ENCODE data around the gene QTRT2. TPM values are rescaled to one million over a fixed set of nuclear protein-coding genes. Genes with fewer than 3 reads are reported as not detected.

The QTRT2 gene
- total and polyA plus RNA-seq, 4 donors = 4.3 to 11.3 (median 5.9) TPM

- Histone ChIP-seq H3K27ac (ENCODE audit: low read depth in 1 of 2, low read length in 2 of 2) (no peak overlapping the region), H3K4me1 (ENCODE audit: control insufficient read depth in 4 of 4, insufficient read depth in 4 of 4, low read length in 3 of 4) (no peaks in the 10 kb centered on the region), H3K27me3 (ENCODE audit: control insufficient read depth in 4 of 4, insufficient read depth in 4 of 4, low read length in 3 of 4) (no peaks in the 10 kb centered on the region), H3K9me3 (ENCODE audit: control insufficient read depth in 4 of 4, low read length in 3 of 4) (no peaks in the 10 kb centered on the region), H3K9ac (ENCODE audit: low read depth in 1 of 2, low read length in 2 of 2) (no peak overlapping the region), H3K36me3 (ENCODE audit: control insufficient read depth in 4 of 4, insufficient read depth in 3 of 4, low read depth in 1 of 4, low read length in 3 of 4) (no peaks in the 10 kb centered on the region), H3K4me3 (ENCODE audit: low read depth in 1 of 3, low read length in 3 of 3) (no peak overlapping the region)
- DNase-seq (ENCODE audit: low spot score) = no peak
- 85% methylated on average over 2 of the region's 2 CpGs for WGBS
- no peak for TF ChIP-seq TAF1 (conservative IDR thresholded peaks at IDR 0.05)
- no peak for TF ChIP-seq NR2F2 (IDR thresholded peaks at IDR 0.05)
Measured at GRCh38 chr3:114026331-114026730, 30.2 kb upstream of the QTRT2 start.

GRCh38 chr3:114033721-114034120 lies 22.8 kb upstream of the QTRT2 start:
- Histone ChIP-seq H3K9ac (ENCODE audit: low read depth in 1 of 2, low read length in 2 of 2) (no peak overlapping the region), H3K36me3 (ENCODE audit: control insufficient read depth in 4 of 4, insufficient read depth in 3 of 4, low read depth in 1 of 4, low read length in 3 of 4) (peaks cover 0 to 5% (median 3%) of the 10 kb centered on the region in 4 donors), H3K27ac (ENCODE audit: low read depth in 1 of 2, low read length in 2 of 2) (no peak overlapping the region), H3K9me3 (ENCODE audit: control insufficient read depth in 4 of 4, low read length in 3 of 4) (no peaks in the 10 kb centered on the region), H3K4me3 (ENCODE audit: low read depth in 1 of 3, low read length in 3 of 3) (no peak overlapping the region), H3K27me3 (ENCODE audit: control insufficient read depth in 4 of 4, insufficient read depth in 4 of 4, low read length in 3 of 4) (no peaks in the 10 kb centered on the region), H3K4me1 (ENCODE audit: control insufficient read depth in 4 of 4, insufficient read depth in 4 of 4, low read length in 3 of 4) (no peaks in the 10 kb centered on the region)
- no peak for TF ChIP-seq RAD21 (IDR thresholded peaks at IDR 0.05)
- no peak for TF ChIP-seq YY1 (IDR thresholded peaks at IDR 0.05)
- no peak for TF ChIP-seq SP1 (IDR thresholded peaks at IDR 0.05)
- TF ChIP-seq MAX (IDR thresholded peaks at IDR 0.05) = no peak
- TF ChIP-seq GABPA (IDR thresholded peaks at IDR 0.05 in 1 of 2, conservative IDR thresholded peaks at IDR 0.05 in 1 of 2) = no peak
- no peak for TF ChIP-seq JUND (IDR thresholded peaks at IDR 0.05)
- TF ChIP-seq FOXA1 (IDR thresholded peaks at IDR 0.05) = no peak
- TF ChIP-seq NR2F2 (IDR thresholded peaks at IDR 0.05) = no peak
- no peak for TF ChIP-seq REST (IDR thresholded peaks at IDR 0.05)
- TF ChIP-seq HNF4A (conservative IDR thresholded peaks at IDR 0.05) = no peak
- TF ChIP-seq EGR1 (IDR thresholded peaks at IDR 0.05; ENCODE audit: low read depth in 2 of 2) = no peak
- no peak for TF ChIP-seq ATF3 (IDR thresholded peaks at IDR 0.05)
- TF ChIP-seq RXRA (IDR thresholded peaks at IDR 0.05) = no peak
- TF ChIP-seq FOXA2 (IDR thresholded peaks at IDR 0.05) = no peak
- no peak for TF ChIP-seq CTCF (IDR thresholded peaks at IDR 0.05; ENCODE audit: low read depth, low read length, missing input control)
- TF ChIP-seq TAF1 (conservative IDR thresholded peaks at IDR 0.05) = no peak
- no peak for TF ChIP-seq HNF4G (IDR thresholded peaks at IDR 0.05)
- no peak for TF ChIP-seq ZBTB33 (IDR thresholded peaks at IDR 0.05)
- WGBS = 75% methylated on average over 1 of the region's 1 CpG
- no peak for DNase-seq (ENCODE audit: low spot score)
